HCT116 (cell line): ENCODE measurements around the gene DRAXIN. TPM values are rescaled to one million over a fixed set of nuclear protein-coding genes. Genes with fewer than 3 reads are reported as not detected.

Experiments
- ATAC-seq: fragments of 200-7000 bp; cut with Tn5 transposase; 2 replicates; pipeline ENCODE4 v1.9.1; 2020; ENCODE audit warnings: mild to moderate bottlenecking, moderate library complexity
- BruUV-seq: library from RNA; stranded (reverse); fragments of 400-500 nt; replicated peaks from 2 replicates; lab custom pipeline; 2021; lab: Mats Ljungman, UMichigan
- CTCF ChIA-PET: fragments of 300-600 bp; sonication (Branson Sonifier 250); formaldehyde crosslinking; loops from one replicate; lab custom pipeline; 2021; ENCODE audit warnings: antibody characterized with exemption; lab: Charles Lee
- POLR2A ChIA-PET: fragments of 300-600, 350-600 bp; sonication (Branson Sonifier 250); formaldehyde crosslinking; loops from one replicate; lab custom pipeline; 2021; ENCODE audit warnings: antibody characterized with exemption; lab: Charles Lee
- RAD21 ChIA-PET, 2 experiments: fragments of 300-600 bp; sonication (Branson Sonifier 250); formaldehyde crosslinking; loops; one replicate each; lab custom pipeline; 2023; ENCODE audit warnings: low total read pairs in 2 of 2; ENCODE audit not compliant: uncharacterized antibody in 2 of 2, unreplicated experiment in 2 of 2, low non-redundant PET in 1 of 2; lab: Charles Lee
- DNase-seq: peaks from one replicate; pipeline ENCODE4 v3.0.0-alpha.2; 2010; ENCODE audit warnings: low read depth, low spot score
- H2AFZ ChIP-seq: fragments of 200-600 bp; shearing (Covaris generic), sonication (generic); 2 replicates; pipeline ENCODE4 v1.6.1; 2017; ENCODE audit warnings: low read depth, mixed run types, mixed read lengths, antibody characterized with exemption, low read length; ENCODE audit not compliant: poor library complexity, severe bottlenecking
- H3K27ac ChIP-seq: 2 replicates; pipeline ENCODE4 v1.5.1; 2012; ENCODE audit warnings: low read depth, low read length
- H3K27me3 ChIP-seq: fragments of 200-600 bp; sonication (generic); 2 replicates; pipeline ENCODE4 v1.6.1; 2016; ENCODE audit warnings: mixed run types, low read length, mixed read lengths; ENCODE audit not compliant: insufficient read depth
- H3K36me3 ChIP-seq, 2 experiments: fragments of 200-500 bp in 1 of 2; fragments of 200-600 bp in 1 of 2; sonication (Bioruptor generic) in 1 of 2; sonication (generic) in 1 of 2; 2 replicates each; pipeline versions ENCODE4 v1.5.1 to v1.6.1; 2014 to 2016; ENCODE audit warnings: low read length in 2 of 2, inconsistent platforms in 1 of 2, mixed read lengths in 1 of 2, mixed run types in 1 of 2; ENCODE audit not compliant: insufficient read depth in 2 of 2, control insufficient read depth in 1 of 2
- H3K4me1 ChIP-seq, 2 experiments: fragments of 200-600 bp in 1 of 2; sonication (generic) in 1 of 2; 2 replicates each; pipeline versions ENCODE4 v1.5.1 to v1.6.1; 2012 to 2017; ENCODE audit warnings: low read length in 2 of 2, inconsistent platforms in 1 of 2, mild to moderate bottlenecking in 1 of 2, mixed read lengths in 1 of 2, mixed run types in 1 of 2, moderate library complexity in 1 of 2; ENCODE audit not compliant: insufficient read depth in 2 of 2, control insufficient read depth in 1 of 2
- H3K4me2 ChIP-seq: fragments of 200-600 bp; sonication (generic); 2 replicates; pipeline ENCODE4 v1.6.1; 2017; ENCODE audit warnings: mixed run types, low read length, mixed read lengths
- H3K4me3 ChIP-seq, 2 experiments: fragments of 200-600 bp in 1 of 2; sonication (generic) in 1 of 2; replicated peaks in 1 of 2; 2 replicates each; pipeline ENCODE4 v1.5.1; 2011 to 2016; ENCODE audit warnings: low read length in 2 of 2, control low read depth in 1 of 2, low read depth in 1 of 2, mild to moderate bottlenecking in 1 of 2, mixed read lengths in 1 of 2, mixed run types in 1 of 2
- H3K79me2 ChIP-seq: fragments of 200-600 bp; sonication (generic); 2 replicates; pipeline ENCODE4 v1.6.1; 2017; ENCODE audit warnings: mild to moderate bottlenecking, mixed run types, low read length, moderate library complexity, mixed read lengths; ENCODE audit not compliant: insufficient read depth
- H3K9ac ChIP-seq: fragments of 200-600 bp; sonication (generic); 2 replicates; pipeline ENCODE4 v1.6.1; 2016; ENCODE audit warnings: low read length, mixed read lengths
- H3K9me2 ChIP-seq: fragments of 200-600 bp; sonication (generic), shearing (Covaris generic); 2 replicates; pipeline ENCODE4 v1.6.1; 2017; ENCODE audit warnings: mixed run types, mild to moderate bottlenecking, moderate library complexity; ENCODE audit not compliant: insufficient read depth
- H3K9me3 ChIP-seq, 2 experiments: fragments of 200-500 bp in 1 of 2; fragments of 200-600 bp in 1 of 2; sonication (Bioruptor generic) in 1 of 2; sonication (generic) in 1 of 2; 2 replicates each; pipeline ENCODE4 v1.6.1; 2014 to 2017; ENCODE audit warnings: low read length in 2 of 2, mixed read lengths in 2 of 2, inconsistent platforms in 1 of 2, low read depth in 1 of 2, mild to moderate bottlenecking in 1 of 2, mixed run types in 1 of 2, moderate library complexity in 1 of 2; ENCODE audit not compliant: control insufficient read depth in 1 of 2, insufficient read depth in 1 of 2
- H4K20me1 ChIP-seq: fragments of 200-600 bp; sonication (generic), shearing (Covaris generic); 2 replicates; pipeline ENCODE4 v1.6.1; 2017; ENCODE audit warnings: mixed run types, mild to moderate bottlenecking, moderate library complexity; ENCODE audit not compliant: insufficient read depth
- CTCF ChIP-seq, 3 experiments: fragments of 200-600 bp in 1 of 3; sonication (generic) in 1 of 3; IDR thresholded peaks in 2 of 3; conservative IDR thresholded peaks in 1 of 3; 2 replicates each; pipeline ENCODE4 v1.5.1; 2012 to 2017; ENCODE audit warnings: low read depth in 2 of 3, low read length in 2 of 3, antibody characterized with exemption in 1 of 3, borderline replicate concordance in 1 of 3, control low read depth in 1 of 3, mild to moderate bottlenecking in 1 of 3, mixed read lengths in 1 of 3, mixed run types in 1 of 3, moderate library complexity in 1 of 3; ENCODE audit not compliant: insufficient read depth in 1 of 3
- POLR2A ChIP-seq: IDR thresholded peaks from 2 replicates; pipeline ENCODE4 v1.7.0; 2011; ENCODE audit warnings: borderline replicate concordance; ENCODE audit not compliant: insufficient read depth, insufficient read length; ENCODE audit errors: extremely low read depth
- POLR2AphosphoS5 ChIP-seq: IDR thresholded peaks from 2 replicates; pipeline ENCODE4 v1.6.1; 2011; ENCODE audit warnings: mild to moderate bottlenecking, low read depth, low read length, moderate library complexity
- ZFX ChIP-seq: fragments of 450-650 bp; IDR thresholded peaks from 2 replicates; pipeline ENCODE4 v1.6.1; 2017
- ZNF274 ChIP-seq: fragments of 200-500 bp; sonication (Bioruptor generic); IDR thresholded peaks from 2 replicates; pipeline ENCODE4 v1.6.1; 2014; ENCODE audit warnings: mild to moderate bottlenecking, low read depth, low read length, inconsistent platforms
- intact Hi-C: fragments of 100-400 bp; cut with micrococcal nuclease; formaldehyde crosslinking; loops from 2 replicates; pipeline ENCODE4 v1.10.0; 2022
- total RNA-seq: library from RNA; stranded (reverse); gene quantifications from one replicate; pipeline ENCODE4 v1.2.1, GENCODE V29; 2021; ENCODE audit not compliant: unreplicated experiment
- TF ChIP-seq, protein P1 (sequence below): IDR thresholded peaks from 2 replicates; pipeline ENCODE4 v1.6.1; 2011; ENCODE audit warnings: mild to moderate bottlenecking, low read length, moderate library complexity; ENCODE audit not compliant: insufficient replicate concordance; ENCODE audit errors: extremely low read depth

DRAXIN gene
- total RNA-seq, 1 experiment from 2014 or later: 0.47 TPM

GRCh38 chr1:11654137-11654938, 37.2 kb upstream of the DRAXIN start, which contains the start of the genes FBXO2 and FBXO44:
Gene FBXO2 (minus strand): TSS chr1:11654429. CDS start chr1:11654340, 89 bp downstream.
Gene FBXO44 (plus strand): TSS chr1:11654877. CDS start chr1:11655836, 959 bp downstream.
- peaks cover 28 to 53% of the 10 kb centered on the region in 2 experiments; a peak in 3 of 4 replicates for H3K4me1 ChIP-seq
- ChIA-PET RAD21 (no interaction called here), CTCF (interaction anchor here (1.5 to 3.3 kb wide), 3 partner anchors 8 to 68 kb away, joined by 4 to 23 read pairs (median 5); partner anchors contain the start of gene FBXO6)
- no peaks in the 10 kb centered on the region for H4K20me1 ChIP-seq
- peak within 1 kb of the TSS; percentile 63 to 80 for H3K4me3 ChIP-seq
- peaks cover 10 to 16% of the 10 kb centered on the region in 2 experiments for H3K36me3 ChIP-seq
- ATAC-seq: peak; percentile 75
- no peaks in the 10 kb centered on the region for H3K27me3 ChIP-seq
- peak within 1 kb of the TSS; percentile 98 for H3K4me2 ChIP-seq
- intact Hi-C loops: no loop called here
- peak; percentile 26 for DNase-seq
- no TSS peak for BruUV-seq
- H3K9me3 ChIP-seq: no peaks in the 10 kb centered on the region
- peak within 1 kb of the TSS; percentile 87 for H3K27ac ChIP-seq
- TF ChIP-seq POLR2AphosphoS5 (peak; percentile 81), ZNF274 (no peak)
- TF ChIP-seq, all 23 proteins: peak for 1
- Histone ChIP-seq H3K9ac (peak within 1 kb of the TSS; percentile 72), H2AFZ (no peak within 1 kb of the TSS), H3K79me2 (peaks cover 16% of the 10 kb centered on the region; the same call in 1 of the 2 replicates), H3K9me2 (no peaks in the 10 kb centered on the region)
- POLR2A ChIA-PET: interaction anchor here (0.7 to 2.3 kb wide), 3 partner anchors 10 to 370 kb away, joined by 3 to 11 read pairs (median 5); partner anchors contain the start of gene FBXO6

- peak overlapping the region; percentile 72 for H3K9ac ChIP-seq
- peak; percentile 11 for ATAC-seq
- peak overlapping the region; percentile 53 for H3K27ac ChIP-seq
- H3K36me3 ChIP-seq: peaks cover 14 to 17% of the 10 kb centered on the region in 2 experiments
- peaks cover 28 to 45% of the 10 kb centered on the region in 2 experiments; a peak in 3 of 4 replicates for H3K4me1 ChIP-seq
- ChIA-PET CTCF (interaction anchor here (1.8 to 3.3 kb wide), 2 partner anchors 9 kb away, joined by 5 to 23 read pairs; partner anchors contain the start of gene FBXO6), POLR2A (interaction anchor here (0.7 to 2.3 kb wide), 3 partner anchors 9 to 371 kb away, joined by 3 to 11 read pairs (median 3); partner anchors contain the start of gene FBXO6), RAD21 (no interaction called here)
- TF ChIP-seq ZNF274 (no peak), ZFX (peak; percentile 76), CTCF (IDR thresholded peaks at IDR 0.05 in 2 of 3, conservative IDR thresholded peaks at IDR 0.05 in 1 of 3; ENCODE audit: borderline replicate concordance in 1 of 3, insufficient read depth in 1 of 3, low read depth in 2 of 3, low read length in 2 of 3) (no peak), POLR2A (no peak)
- TF ChIP-seq, protein P1, sequence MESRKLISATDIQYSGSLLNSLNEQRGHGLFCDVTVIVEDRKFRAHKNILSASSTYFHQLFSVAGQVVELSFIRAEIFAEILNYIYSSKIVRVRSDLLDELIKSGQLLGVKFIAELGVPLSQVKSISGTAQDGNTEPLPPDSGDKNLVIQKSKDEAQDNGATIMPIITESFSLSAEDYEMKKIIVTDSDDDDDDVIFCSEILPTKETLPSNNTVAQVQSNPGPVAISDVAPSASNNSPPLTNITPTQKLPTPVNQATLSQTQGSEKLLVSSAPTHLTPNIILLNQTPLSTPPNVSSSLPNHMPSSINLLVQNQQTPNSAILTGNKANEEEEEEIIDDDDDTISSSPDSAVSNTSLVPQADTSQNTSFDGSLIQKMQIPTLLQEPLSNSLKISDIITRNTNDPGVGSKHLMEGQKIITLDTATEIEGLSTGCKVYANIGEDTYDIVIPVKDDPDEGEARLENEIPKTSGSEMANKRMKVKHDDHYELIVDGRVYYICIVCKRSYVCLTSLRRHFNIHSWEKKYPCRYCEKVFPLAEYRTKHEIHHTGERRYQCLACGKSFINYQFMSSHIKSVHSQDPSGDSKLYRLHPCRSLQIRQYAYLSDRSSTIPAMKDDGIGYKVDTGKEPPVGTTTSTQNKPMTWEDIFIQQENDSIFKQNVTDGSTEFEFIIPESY: no peak
- H3K4me2 ChIP-seq: peak overlapping the region; percentile 80
- BruUV-seq: no TSS peak
- H3K79me2 ChIP-seq: peaks cover 16% of the 10 kb centered on the region; the same call in 1 of the 2 replicates
- intact Hi-C loops: no loop called here
- H3K4me3 ChIP-seq: peak overlapping the region; percentile 63 to 80
- H3K9me2 ChIP-seq: no peaks in the 10 kb centered on the region
- no peaks in the 10 kb centered on the region for H3K9me3 ChIP-seq
- no peak overlapping the region for H2AFZ ChIP-seq
- no peak for DNase-seq
- no peaks in the 10 kb centered on the region for H4K20me1 ChIP-seq
- H3K27me3 ChIP-seq: no peaks in the 10 kb centered on the region
Observed at GRCh38 chr1:11654939-11655808, 36.3 kb upstream of the DRAXIN start.
